Right atrium auricular region (tissue), 2 donors: ENCODE results near the gene ATP11A. TPM values are rescaled to one million over a fixed set of nuclear protein-coding genes. Genes with fewer than 3 reads are reported as not detected.

ENCODE experiments used
- DNase-seq: peaks from one replicate; pipeline ENCODE4 v3.0.0-alpha.2; 2019; ENCODE audit warnings: low spot score
- H3K27ac ChIP-seq, 2 donors: fragments of 200-600 bp; sonication (generic); 1 replicate in 1 of 2; 2 replicates in 1 of 2; pipeline ENCODE4 v1.5.1; 2016 to 2019
- H3K27me3 ChIP-seq, 2 donors: fragments of 200-600 bp; sonication (generic); one replicate each; pipeline versions ENCODE4 v1.5.1 to v1.6.0; 2017 to 2019
- H3K36me3 ChIP-seq: fragments of 200-600 bp; sonication (generic); one replicate; pipeline ENCODE4 v1.5.1; 2016
- H3K4me1 ChIP-seq, 2 donors: fragments of 200-600 bp; sonication (generic); one replicate each; pipeline versions ENCODE4 v1.5.1 to v1.6.0; 2017 to 2019
- H3K4me3 ChIP-seq, 2 donors: fragments of 200-600 bp; sonication (generic); 1 replicate in 1 of 2; 2 replicates in 1 of 2; pipeline ENCODE4 v1.5.1; 2017 to 2019; ENCODE audit warnings: mild to moderate bottlenecking in 1 of 2, moderate library complexity in 1 of 2
- H3K9me3 ChIP-seq, 2 donors: fragments of 200-600 bp; sonication (generic); one replicate each; pipeline ENCODE4 v1.5.1; 2019
- total RNA-seq, 2 donors: library from RNA; depleted of rRNA; stranded (reverse); fragments of >200 nt; gene quantifications; one replicate each; pipeline ENCODE4 v1.1.0, GENCODE V29; 2016
- TF ChIP-seq, protein P1 (sequence below), 2 donors: fragments of 200-600 bp; sonication (generic); IDR thresholded peaks; one replicate each; pipeline ENCODE4 v1.5.1; 2019; ENCODE audit warnings: antibody characterized with exemption in 2 of 2

ATP11A gene
- total RNA-seq, 2 donors from 2014 or later: 31.8 to 48.6 TPM

DNA sequence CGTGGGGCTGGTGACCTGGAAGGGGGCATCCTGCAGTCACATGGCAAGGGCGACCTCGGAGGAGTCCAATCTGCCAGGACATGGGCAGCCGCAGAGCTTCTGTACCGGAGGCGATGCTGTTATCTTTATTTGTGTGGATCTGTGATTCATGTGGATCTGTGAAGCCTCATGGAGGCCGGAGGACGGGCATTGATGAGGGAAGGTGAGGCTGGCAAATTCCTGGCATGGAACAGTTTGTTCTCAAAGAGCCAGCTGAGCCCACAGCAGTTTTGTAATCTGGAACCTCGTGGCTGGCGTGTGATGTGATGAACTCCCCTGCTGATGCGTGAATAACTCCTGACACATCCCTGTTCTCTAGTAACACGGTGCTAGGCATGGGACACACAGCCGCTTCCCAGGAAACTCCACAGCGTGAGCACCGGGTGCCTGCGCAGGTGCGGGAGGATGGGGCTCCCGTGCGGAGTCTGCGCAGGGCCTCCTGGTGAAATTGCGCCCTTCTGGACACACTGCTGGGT is 40.4 kb downstream of the ATP11A start:
- H3K27ac ChIP-seq: peak overlapping the region; percentile 87 to 94
- no peak overlapping the region for H3K4me3 ChIP-seq
- peaks cover 0 to 81% of the 10 kb centered on the region in 2 donors for H3K4me1 ChIP-seq
- no peaks in the 10 kb centered on the region for H3K27me3 ChIP-seq
- DNase-seq: peak; percentile 74
- TF ChIP-seq, protein P1, sequence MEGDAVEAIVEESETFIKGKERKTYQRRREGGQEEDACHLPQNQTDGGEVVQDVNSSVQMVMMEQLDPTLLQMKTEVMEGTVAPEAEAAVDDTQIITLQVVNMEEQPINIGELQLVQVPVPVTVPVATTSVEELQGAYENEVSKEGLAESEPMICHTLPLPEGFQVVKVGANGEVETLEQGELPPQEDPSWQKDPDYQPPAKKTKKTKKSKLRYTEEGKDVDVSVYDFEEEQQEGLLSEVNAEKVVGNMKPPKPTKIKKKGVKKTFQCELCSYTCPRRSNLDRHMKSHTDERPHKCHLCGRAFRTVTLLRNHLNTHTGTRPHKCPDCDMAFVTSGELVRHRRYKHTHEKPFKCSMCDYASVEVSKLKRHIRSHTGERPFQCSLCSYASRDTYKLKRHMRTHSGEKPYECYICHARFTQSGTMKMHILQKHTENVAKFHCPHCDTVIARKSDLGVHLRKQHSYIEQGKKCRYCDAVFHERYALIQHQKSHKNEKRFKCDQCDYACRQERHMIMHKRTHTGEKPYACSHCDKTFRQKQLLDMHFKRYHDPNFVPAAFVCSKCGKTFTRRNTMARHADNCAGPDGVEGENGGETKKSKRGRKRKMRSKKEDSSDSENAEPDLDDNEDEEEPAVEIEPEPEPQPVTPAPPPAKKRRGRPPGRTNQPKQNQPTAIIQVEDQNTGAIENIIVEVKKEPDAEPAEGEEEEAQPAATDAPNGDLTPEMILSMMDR (IDR thresholded peaks at IDR 0.05): no peak
- no peaks in the 10 kb centered on the region for H3K9me3 ChIP-seq
- H3K36me3 ChIP-seq: no peaks in the 10 kb centered on the region

DNA sequence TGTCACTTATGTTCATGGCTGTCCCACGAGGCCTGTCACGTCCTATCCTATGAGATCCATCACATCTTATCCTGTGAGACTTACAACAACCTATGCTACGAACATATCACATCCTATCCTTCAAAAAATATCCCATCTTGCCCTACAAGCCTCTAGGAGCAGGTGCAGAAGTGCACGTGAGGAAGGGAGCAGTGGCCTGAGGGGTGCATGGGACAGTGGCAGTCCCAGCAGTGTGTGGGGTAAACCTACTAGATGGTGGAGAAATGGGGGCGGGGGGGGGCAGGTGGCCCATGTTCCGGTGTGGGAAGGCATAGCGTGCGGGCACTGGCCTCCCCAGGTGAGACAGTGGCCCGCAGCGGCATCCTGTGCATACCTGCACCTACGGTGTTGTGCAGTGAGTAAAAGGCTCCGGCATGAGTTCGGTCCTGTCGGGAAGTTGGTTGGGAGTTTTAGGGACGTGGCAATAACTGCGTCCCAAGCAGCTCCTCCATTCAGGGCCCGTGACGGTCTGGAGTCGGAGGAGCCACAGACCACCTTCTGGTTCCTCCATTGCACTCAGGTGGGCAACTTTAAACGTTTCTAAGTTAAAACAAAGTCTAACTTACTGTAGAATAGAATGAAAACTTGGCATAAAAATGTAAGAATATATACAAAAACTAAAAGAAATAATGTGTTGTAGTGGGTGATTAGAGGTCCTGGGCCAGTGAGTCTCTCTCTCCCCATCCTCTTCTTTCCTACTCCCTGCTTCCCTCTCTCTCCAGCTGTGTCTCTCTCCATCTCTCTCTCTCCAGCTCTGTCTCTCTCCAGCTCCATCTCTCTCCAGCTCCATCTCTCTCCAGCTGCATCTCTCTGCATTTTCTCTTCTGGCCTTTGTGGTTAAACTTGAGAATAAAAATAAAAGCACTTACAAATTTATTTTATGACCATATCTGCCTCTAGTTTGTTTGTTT is 42.1 kb downstream of the ATP11A start:
- H3K4me1 ChIP-seq: peaks cover 0 to 75% of the 10 kb centered on the region in 2 donors
- TF ChIP-seq, protein P1 (IDR thresholded peaks at IDR 0.05): no peak
- peak overlapping the region; percentile 87 to 94 for H3K27ac ChIP-seq

DNA sequence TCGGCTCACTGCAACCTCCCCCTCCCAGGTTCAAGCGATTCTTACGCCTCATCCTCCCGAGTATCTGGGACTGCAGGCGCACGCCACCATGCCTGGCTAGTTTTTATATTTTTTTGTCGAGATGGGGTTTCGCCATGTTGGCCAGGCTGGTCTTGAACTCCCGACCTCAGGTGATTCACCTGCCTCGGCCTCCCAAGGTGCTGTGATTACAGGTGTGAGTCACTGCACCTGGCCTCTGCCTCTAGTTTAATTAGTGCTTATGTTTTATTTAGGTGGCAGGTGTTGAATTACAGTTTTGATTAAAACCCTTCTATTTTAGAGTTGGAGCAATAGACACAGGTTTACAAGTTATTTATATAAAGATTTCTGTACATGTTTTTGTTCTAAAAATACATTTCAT is 42.8 kb downstream of the ATP11A start:
- peak overlapping the region; percentile 43 to 67 for H3K27ac ChIP-seq
- peaks cover 0 to 67% of the 10 kb centered on the region in 2 donors for H3K4me1 ChIP-seq

More for the DNA sequence above, 42.1 kb downstream of the ATP11A start:
- Histone ChIP-seq H3K9me3 (no peaks in the 10 kb centered on the region), H3K36me3 (no peaks in the 10 kb centered on the region), H3K27me3 (no peaks in the 10 kb centered on the region), H3K4me3 (no peak overlapping the region)
- no peak for DNase-seq

DNA sequence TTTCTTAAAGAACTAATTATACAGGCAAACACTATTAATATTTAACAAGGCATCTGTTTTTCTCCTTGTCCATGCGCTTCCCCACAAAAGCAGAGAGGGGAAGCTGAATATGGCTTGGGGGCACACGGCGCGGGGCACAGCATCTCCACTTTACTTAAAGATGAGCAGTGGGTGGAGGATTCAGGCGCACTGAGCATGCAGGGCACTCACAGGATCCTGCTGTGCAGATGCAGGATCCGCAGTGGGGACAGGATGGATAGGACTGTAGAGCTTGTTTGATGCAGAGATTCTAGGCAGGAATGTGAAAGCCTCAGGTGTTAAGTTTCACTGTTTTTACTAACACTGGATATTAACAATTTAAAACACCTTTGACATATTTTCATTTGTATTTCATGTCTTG is 43.3 kb downstream of the ATP11A start:
- DNase-seq: no peak
- peak overlapping the region; percentile 43 to 67 for H3K27ac ChIP-seq
- H3K4me1 ChIP-seq: peaks cover 0 to 64% of the 10 kb centered on the region in 2 donors

More for the DNA sequence above, 42.8 kb downstream of the ATP11A start:
- Histone ChIP-seq H3K36me3 (no peaks in the 10 kb centered on the region), H3K27me3 (no peaks in the 10 kb centered on the region), H3K4me3 (no peak overlapping the region), H3K9me3 (no peaks in the 10 kb centered on the region)
- TF ChIP-seq, protein P1 (IDR thresholded peaks at IDR 0.05): no peak
- no peak for DNase-seq

DNA sequence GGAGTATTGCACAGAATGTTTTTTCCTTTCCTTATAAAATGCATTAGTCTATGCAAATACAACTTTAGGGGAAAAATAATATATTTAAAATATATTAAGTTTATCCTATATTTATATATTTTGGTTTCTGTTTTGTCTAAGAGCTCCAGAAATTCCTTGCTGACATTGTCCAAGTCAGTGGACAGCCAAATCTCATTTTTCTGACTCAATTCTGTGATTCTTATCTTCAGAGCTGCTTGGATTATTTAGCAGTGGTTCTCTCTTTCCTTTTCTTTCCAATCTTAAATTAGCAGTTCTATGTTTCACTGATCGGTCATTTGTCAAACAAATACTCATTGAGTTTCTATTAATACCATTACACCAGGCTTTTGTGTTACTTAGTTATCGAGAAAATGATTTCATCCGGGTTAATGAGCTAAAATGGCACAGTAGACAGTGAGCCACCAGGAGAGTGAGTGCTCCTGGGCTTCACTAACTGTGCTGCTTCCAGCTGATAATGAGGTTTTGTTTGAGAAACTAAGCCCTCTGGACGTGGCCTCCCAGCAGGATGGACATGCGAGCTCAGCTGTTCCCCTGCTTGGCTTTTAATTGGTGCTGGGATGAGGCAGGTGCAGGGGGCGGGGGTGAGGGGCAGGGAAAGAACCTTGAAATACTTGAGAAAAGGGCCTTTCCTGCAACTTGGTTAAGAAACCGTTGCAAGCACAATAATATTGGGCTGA is 44.0 kb downstream of the ATP11A start:
- peaks cover 0 to 57% of the 10 kb centered on the region in 2 donors for H3K4me1 ChIP-seq
- H3K36me3 ChIP-seq: no peaks in the 10 kb centered on the region
- peak overlapping the region; percentile 43 to 67 for H3K27ac ChIP-seq
- TF ChIP-seq, protein P1 (IDR thresholded peaks at IDR 0.05): no peak
- no peak for DNase-seq
- no peaks in the 10 kb centered on the region for H3K9me3 ChIP-seq
- H3K27me3 ChIP-seq: no peaks in the 10 kb centered on the region
- H3K4me3 ChIP-seq: no peak overlapping the region

More for the DNA sequence above, 43.3 kb downstream of the ATP11A start:
- Histone ChIP-seq H3K36me3 (no peaks in the 10 kb centered on the region), H3K27me3 (no peaks in the 10 kb centered on the region), H3K9me3 (no peaks in the 10 kb centered on the region), H3K4me3 (no peak overlapping the region)
- TF ChIP-seq, protein P1 (IDR thresholded peaks at IDR 0.05): no peak
